Endometrial microvascular endothelial cells (primary cell): ENCODE measurements around the gene SHISA2. TPM values are rescaled to one million over a fixed set of nuclear protein-coding genes. Genes with fewer than 3 reads are reported as not detected.

Experiments used
- in situ Hi-C: cut with HindIII; loops from 2 replicates; pipeline ENCODE4 v1.10.0; 2017; ENCODE audit warnings: low sequenced_read_pairs, low pct_unique_long_range_greater_than_20kb; ENCODE audit errors: inconsistent ontology term
- total RNA-seq: library from RNA; depleted of rRNA; stranded (reverse); fragments of >200 nt; gene quantifications from one replicate; pipeline ENCODE4 v1.2.3, GENCODE V29; 2015; ENCODE audit errors: inconsistent ontology term

Gene SHISA2
- total RNA-seq, 1 donor from 2014 or later: not detected

DNA sequence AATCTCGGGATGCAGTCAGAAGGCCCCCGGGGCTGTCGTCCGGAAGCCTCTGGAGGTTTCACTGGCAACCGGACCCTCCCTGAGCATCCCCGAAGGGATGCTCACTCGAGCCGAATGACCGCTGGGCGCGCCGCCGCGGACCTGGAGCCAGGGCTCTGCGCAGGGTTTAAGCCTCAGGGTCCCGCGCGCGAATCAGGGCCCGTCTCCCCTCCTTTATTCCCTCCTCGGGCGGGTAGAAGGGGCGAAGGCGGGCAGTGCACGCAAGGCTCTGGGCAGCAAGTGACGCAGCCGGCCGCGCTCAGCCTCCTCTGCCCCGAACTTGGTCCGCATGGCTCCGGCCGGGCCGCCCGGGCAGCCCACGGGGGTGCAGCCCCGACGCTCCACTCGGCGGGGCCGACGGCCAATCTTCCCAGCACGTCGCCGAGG lies 572 bp downstream of the SHISA2 start:
- in situ Hi-C loops: no loop called here

DNA sequence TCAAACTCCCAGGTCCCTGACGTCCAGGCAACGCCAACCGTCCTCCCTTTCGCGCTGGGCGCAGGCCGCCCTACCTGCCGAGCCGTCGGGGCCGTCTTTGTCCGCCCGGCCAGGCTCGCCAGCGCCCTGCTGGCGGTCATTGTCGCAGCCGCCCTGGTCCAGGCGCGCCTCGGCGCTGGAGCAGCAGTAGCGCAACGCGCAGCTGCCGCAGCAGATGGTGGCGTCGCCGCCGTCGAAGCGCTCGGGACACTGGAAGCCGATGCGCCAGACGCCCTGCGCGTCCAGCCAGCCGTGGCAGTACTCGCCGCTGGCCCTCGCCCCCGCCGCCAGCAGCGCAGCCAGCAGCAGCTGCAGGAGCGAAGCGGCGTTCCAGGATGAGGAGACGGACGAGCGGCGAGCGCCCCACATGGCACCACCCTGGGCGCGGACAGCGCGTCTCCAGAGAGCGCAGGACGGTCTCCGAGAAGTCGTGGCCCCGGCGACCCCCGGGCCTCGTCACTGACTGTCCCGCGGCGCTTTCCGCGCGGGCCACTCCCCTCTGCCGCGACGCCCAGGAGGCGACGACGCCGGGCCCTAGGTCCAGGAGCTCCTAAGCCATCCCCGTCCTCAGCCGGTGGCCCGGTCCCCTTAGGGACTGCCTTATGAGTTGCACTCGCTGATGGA lies 1.1 kb downstream of the SHISA2 start:
- in situ Hi-C loops: no loop called here

DNA sequence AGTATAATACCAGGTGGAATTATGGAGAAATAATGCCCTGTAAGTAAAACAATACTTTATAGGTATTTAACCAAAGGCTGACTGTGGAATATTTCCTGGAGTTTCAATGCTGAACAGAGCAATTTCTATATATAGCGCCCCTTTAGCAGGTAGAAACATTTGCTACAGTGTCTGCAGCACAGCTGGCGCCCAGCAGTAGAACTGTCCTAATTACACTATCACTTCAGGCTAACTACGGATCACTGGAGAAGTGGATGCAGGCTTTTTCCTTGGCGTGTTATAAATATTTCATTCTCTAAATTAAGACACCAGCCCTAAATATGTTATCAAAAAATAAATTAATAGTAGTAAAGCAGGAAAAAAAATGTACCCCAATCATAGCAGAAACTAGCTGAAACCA lies 3.1 kb downstream of the SHISA2 start:
- in situ Hi-C loops: no loop called here

DNA sequence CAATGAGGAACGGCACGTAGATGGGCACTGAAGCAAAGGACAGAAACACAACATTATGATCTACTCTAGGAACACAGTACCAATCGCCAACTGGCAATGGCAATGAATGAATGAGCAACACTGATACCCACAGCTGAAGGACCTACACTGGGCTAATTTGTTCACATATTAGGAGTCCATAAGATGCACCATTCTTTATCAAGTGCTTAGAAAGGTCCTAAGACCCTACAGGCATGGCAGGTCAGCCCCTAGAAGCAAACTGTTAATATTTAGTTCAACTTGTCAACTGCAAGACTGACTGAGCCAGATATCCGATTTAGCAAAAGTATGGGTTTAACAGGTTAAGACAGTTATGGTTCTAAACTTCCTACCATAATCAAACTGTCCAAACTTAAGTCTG lies 4.8 kb downstream of the SHISA2 start:
- in situ Hi-C loops: no loop called here

DNA sequence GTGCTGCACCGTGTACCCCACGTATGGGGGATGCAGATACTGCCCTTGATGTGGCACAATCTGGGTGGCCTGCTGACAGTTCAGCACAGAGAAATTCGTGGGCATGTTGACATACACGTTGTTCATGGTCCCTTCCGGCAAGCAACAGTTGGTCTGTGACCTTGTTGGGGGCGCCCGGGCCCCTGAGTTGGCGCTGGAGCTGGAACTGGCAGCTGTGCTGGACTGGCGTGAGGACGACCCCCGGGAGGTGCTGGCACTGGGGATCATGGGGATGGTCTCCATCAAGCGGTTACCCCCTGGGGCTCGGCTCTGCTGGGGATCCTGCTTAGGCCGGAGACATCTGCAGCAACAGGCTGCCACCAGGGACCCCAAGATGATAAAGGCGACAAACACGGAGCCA lies 5.2 kb downstream of the SHISA2 start:
- in situ Hi-C loops: no loop called here

DNA sequence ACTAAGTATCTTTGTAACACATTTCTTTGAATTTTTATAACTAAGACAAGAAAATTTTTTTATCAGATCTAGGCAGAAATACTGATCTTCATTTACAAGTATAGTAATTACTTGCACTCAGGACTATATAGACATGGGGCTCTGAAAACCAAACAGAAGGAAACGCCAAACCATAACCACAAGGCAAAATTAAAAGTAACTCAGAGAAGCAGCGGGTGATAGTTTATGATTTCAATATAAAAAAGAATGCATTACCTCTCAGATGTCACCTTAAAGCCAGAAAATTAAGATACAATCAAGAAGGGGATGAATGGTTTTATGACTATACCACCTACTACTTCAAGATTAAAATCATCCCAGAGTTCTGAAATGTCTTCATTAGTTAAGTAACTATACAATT lies 6.7 kb downstream of the SHISA2 start:
- in situ Hi-C loops: no loop called here

DNA sequence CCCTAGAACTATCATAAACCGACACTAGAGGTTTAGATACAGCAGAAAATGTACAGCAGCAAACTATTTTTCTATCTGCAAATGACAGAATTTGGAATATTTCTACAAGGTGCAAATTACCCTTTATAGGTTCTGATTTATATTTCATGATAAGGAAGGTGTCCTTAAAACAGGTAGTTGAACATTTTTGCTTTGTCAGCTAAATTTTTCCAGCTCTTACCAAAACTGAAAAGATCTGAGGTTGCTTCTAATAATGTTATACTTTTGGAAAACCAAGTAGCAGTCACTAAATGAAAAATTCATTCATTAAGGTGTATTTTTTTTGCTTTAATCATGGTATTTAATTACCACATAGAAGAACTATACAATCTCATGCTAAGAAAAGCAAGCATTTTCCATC lies 9.0 kb downstream of the SHISA2 start:
- in situ Hi-C loops: no loop called here

DNA sequence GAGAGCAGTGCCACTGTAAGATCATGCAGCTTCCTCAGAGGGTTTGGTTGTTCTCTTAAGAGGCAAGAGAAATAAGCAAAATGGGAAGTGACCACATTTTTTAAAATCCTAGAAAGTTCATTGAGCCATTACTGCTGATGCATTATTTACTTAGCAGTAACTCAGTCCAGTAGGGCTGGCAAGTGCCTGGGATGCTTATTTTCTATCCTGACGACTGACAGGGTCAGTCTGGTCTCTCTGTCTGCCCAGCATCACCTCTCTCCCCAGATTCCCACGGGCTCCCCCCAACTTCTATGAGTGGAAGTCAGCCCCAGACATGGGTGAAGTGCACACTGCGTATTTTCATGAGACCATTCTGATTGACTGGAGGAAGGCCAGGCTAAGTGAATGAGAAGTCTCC lies 10.4 kb downstream of the SHISA2 start:
- in situ Hi-C loops: no loop called here

DNA sequence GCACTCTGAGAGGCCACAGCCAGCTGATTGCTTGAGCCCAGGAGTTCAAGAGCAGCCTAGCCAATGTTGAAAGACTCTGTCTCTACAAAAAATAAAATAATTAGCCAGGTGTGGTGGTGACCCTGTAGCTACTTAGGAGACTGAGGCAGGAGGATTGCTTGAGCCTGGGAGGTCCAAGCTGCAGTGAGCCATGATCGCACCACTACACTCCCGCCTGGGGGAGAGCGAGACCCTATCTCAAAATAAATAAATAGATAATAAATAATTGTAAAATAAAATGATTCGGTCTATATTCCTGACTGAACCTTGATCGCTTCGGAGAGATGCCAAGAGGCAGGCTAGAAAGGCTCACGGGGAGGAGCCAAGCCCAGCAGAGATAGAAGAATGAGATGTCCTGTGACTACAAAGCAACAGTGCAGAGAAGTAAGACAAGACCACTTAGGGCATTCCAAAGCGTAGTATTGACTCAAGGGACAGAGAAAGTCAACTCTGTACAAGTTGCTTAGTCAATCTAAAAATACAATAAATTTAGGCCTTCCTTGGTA lies 12.8 kb downstream of the SHISA2 start:
- in situ Hi-C loops: no loop called here

DNA sequence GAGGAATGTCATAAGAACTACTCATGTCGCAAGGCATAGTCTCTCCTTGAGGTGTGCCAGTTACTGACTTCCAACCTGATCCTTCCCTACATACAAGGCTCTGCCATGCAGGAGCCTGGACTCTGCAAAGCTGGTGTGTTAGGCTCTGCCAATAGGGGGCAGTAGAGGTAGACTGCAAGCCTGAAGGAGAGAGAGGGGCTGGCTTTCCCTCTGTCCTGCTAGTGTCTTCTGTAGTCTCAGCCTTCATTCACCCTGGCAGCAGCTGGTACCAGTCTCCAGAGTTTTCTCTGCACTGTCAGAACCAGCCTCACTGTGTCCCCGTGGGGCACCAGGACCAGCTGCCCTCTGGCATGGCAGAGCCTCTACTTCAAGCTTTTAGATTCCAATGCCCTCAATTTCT lies 14.5 kb downstream of the SHISA2 start:
- in situ Hi-C loops: no loop called here

DNA sequence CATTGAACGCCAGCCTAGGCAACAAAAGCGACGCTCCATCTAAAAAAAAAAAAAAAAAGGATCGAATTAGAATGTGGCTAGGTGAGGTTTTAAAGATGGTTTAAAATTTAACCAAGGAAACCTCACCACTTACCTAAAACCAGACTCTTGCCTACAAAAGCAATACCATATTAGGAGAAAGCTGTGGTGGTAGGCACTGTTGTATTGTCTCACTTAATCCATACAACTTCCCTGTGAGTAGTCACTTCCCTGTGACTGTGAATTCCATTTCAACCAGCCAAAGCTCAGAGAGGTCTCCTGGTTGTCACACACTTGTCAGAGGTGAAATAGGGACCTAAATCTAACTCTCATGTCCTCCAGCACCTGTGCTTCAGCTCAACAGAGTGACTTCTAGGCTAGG lies 15.4 kb downstream of the SHISA2 start:
- in situ Hi-C loops: no loop called here

DNA sequence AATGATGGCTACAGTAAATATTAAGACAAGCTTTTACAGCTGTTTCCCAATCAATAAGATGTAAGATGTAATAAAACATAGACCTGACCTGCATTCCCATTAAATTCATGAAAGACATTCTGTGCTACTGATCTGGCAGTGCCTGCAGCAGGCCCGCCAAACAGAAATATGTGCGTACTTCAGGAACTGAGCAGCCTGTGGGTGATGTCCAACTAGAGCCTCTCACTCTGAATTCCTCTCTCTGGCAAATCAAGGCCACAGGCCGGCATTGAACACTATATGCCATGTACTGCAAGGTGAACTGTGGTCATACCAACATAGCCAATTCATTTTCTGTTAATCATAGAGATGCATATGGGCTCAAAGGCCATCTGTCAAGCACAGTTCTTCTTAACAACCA lies 17.8 kb downstream of the SHISA2 start:
- in situ Hi-C loops: no loop called here

DNA sequence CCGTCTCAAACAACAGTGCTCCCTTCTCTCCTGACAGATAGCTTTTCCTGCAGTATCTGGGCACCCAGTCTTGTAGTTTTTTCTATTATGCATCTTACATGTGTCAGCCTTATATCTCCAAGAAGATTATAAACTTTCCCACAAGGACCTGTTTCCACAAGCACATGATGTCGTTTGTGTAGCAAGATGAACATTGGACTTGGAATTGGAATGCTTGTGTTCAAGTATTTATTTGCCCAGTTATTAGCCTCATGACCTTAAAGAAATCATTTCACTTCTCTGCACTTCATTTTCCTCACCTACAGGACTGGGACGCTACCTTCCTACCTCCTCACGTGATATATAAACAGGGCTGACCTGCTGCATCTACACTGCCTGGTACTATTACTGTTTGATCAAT lies 21.5 kb downstream of the SHISA2 start:
- in situ Hi-C loops: no loop called here

DNA sequence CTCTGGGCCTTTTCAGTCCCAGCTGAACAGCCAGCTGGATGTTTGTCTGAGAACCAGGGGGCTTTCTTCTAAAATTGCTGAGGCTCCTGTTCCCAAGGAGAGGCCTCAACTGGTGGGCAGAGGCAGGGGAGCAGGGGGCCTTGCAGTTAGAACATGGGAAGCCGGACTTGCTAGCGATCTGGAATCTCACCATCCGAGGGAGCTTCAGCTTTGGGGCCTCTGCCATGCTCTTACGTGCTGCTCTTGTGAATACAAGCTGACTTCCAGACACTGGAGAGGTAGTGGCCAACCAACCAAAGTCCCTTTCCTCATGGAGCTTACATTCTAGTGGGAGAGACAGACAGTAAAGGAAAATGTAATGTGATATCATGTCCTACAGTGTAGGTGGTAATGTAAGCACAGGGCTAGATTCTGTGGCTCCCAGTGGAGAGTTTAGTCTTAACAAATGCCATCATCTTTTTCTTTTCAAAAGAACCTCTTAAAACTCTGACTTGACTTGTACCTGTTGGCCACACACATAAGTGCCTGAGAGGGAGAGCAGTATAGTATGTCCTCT lies 22.2 kb downstream of the SHISA2 start:
- in situ Hi-C loops: no loop called here

DNA sequence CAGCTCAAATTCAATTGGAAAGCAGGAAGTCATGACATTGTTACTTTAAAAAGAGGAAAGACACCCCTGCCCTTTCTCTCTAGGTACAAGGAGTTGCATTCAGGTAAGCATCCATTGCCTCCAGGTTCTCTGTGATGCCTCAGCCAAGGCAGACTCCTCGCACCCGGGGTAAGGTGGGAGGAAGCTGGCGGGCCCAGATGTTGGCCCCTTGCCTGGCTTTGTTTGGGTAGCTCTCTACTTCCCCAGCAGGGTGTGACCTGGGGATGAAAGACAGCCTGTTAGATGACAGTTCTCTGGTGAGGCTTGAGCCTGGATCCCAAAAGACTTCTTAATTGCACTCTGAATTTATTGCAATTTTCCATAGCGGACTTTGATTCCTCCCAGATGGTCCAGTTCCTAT lies 25.6 kb downstream of the SHISA2 start:
- in situ Hi-C loops: no loop called here

DNA sequence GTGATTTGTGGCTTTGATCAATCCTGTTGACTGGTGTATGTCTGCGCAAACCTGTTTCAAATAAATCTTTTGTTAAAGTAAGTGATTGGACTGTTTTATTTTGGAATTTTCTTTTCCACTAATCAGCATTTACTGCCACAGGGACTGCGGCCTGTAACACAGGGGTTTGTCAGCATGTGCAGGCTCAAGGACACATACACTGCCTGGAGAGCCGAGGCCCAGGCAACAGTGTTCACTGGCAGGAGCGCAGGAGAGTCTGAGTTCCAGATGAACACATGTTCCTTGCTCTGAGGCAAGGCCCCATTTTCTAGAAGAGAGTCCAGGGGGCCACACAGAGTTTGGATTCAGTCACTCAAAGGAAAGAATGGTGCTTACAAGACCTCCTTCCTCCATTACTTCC lies 26.0 kb downstream of the SHISA2 start:
- in situ Hi-C loops: no loop called here

DNA sequence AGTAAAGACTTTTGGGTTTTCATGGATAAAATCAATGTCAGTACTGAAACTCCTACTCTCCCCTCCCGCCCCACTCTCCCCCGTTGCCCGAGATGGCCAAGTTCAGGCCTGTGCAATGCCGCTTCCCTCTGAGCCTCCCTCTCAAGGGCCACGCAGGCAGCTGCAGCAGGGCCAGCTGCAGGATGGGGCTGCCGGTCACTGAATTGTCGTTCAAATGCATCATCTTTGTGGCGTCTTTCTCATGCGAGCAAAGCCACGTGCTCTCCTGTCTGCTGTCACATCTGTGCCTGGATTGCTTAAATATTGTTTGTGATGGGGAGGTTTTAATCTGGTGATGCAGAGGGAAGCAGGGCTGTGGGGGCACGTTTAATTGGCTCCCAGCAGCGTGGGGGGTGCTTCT lies 26.6 kb downstream of the SHISA2 start:
- in situ Hi-C loops: no loop called here

DNA sequence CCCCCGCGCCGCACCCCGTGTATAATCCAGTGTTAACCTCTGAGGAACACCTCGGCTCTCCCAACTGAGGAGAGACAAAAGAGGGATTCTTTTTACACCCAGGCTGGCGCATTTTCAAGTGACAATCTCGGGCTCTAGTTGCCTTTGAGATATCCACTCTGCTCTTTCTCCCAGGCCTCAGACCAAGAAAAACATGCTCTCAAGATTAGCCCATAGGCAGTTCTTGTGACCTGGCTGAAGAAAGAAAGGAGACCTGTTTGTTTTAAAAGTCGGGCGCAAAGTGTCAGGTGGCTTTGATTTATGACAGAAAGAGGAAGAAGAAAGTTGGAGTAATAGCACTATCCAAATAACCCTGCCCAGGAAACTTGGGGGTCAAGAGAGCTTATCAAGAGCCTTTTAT lies 27.3 kb downstream of the SHISA2 start:
- in situ Hi-C loops: no loop called here

DNA sequence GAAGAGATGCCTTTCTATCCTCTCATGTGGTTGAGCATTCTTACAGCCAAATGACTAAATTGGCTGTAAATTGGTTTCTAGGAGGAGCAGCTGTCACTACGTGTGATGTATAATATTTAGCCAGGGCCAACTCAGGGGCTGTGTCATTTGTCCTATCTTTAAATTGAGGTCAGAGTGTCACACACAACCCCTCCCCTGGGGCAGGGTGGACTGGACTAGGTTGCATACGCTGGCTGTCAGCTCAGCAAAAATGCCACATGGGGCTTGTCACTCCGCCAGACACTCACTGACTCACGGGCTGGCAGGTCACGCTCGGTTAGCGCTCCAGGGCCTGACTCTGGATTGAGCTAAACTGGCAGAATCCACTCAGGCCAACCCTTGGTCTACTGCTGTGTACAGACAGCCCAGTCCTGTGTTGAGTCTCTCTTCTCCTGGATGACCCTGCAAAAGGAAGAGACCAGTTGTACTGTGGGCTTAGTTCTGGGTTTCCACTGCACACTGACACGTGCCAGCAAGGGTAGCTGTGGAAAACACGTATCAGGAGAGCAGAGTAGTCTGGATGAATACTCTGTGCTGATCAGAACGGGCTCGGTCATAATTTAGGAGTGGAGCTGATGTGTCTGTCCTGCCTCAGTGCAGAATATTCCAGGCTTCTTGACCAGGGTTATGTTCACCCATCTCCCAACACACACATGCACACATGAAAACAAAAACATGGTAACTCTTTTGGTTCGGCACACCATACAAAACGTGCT lies 29.1 kb downstream of the SHISA2 start:
- in situ Hi-C loops: no loop called here

DNA sequence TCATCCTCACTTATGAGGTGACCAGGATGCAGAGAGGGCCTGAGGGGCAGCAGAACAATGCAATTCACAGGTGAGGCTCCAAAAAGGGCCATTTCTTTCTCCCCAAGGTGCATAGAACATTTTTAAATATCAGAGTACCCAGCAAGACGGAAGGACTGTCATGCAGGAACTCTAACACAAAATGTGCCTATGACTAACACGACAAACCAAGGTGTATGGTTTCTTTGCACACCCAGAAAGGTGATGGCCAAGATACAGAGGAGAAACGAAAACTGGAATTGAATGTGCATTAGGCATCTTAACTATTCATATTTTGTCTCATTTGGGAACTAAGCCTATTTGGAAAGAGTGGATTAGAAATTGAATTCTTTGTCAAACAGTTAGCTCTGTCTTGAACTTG lies 29.9 kb downstream of the SHISA2 start:
- in situ Hi-C loops: no loop called here
